Suprapubic skin (tissue), 4 donors: Measurements from ENCODE around the gene ZCCHC2. TPM values are rescaled to one million over a fixed set of nuclear protein-coding genes. Genes with fewer than 3 reads are reported as not detected.

ENCODE experiments used
- DNase-seq, 2 donors: peaks; one replicate each; pipeline ENCODE4 v3.0.0-alpha.2; 2019; ENCODE audit warnings: low spot score in 2 of 2
- H3K27ac ChIP-seq: fragments of 200-600 bp; sonication (generic); one replicate; pipeline ENCODE4 v1.5.1; 2019
- H3K27me3 ChIP-seq: fragments of 200-600 bp; sonication (generic); one replicate; pipeline ENCODE4 v1.5.1; 2019
- H3K36me3 ChIP-seq: fragments of 200-600 bp; sonication (generic); one replicate; pipeline ENCODE4 v1.5.1; 2019
- H3K4me1 ChIP-seq: fragments of 200-600 bp; sonication (generic); one replicate; pipeline ENCODE4 v1.5.1; 2019
- H3K4me3 ChIP-seq: fragments of 200-600 bp; sonication (generic); one replicate; pipeline ENCODE4 v1.5.1; 2019; ENCODE audit warnings: mild to moderate bottlenecking
- H3K9me3 ChIP-seq: fragments of 200-600 bp; sonication (generic); one replicate; pipeline ENCODE4 v1.5.1; 2019
- CTCF ChIP-seq, 2 donors: fragments of 200-600 bp in 1 of 2; fragments of 450-650 bp in 1 of 2; sonication (generic) in 1 of 2; IDR thresholded peaks; one replicate each; pipeline ENCODE4 v1.5.1; 2016 to 2019; ENCODE audit warnings: antibody characterized with exemption in 2 of 2, mild to moderate bottlenecking in 1 of 2, moderate library complexity in 1 of 2
- EP300 ChIP-seq: sonication (generic); formaldehyde crosslinking; IDR thresholded peaks from one replicate; pipeline ENCODE4 v1.6.1; 2017; ENCODE audit warnings: antibody characterized with exemption
- POLR2A ChIP-seq, 2 donors: fragments of 450-650 bp; IDR thresholded peaks; one replicate each; pipeline ENCODE4 v1.6.1; 2017; ENCODE audit warnings: antibody characterized with exemption in 2 of 2, mild to moderate bottlenecking in 2 of 2, moderate library complexity in 2 of 2
- POLR2AphosphoS5 ChIP-seq, 3 donors: sonication (generic); formaldehyde crosslinking; IDR thresholded peaks; one replicate each; pipeline ENCODE4 v1.6.1; 2017; ENCODE audit warnings: antibody characterized with exemption in 3 of 3
- WGBS: methylation state at CpG from one replicate; pipeline ENCODE4 v1.1.5; 2018; 5-methylcytosine and 5-hydroxymethylcytosine counted together
- total RNA-seq, 4 donors: library from RNA; depleted of rRNA; stranded (reverse); fragments of >200 nt; gene quantifications; one replicate each; pipeline ENCODE4 v1.1.0, GENCODE V29; 2016

Gene ZCCHC2
- total RNA-seq, 4 donors from 2014 or later = 22.7 to 43.5 (median 32.4) TPM

GRCh38 chr18:62610351-62610700 lies 87.5 kb downstream of the ZCCHC2 start:
- Histone ChIP-seq H3K4me3 (no peak overlapping the region), H3K9me3 (no peaks in the 10 kb centered on the region), H3K36me3 (no peaks in the 10 kb centered on the region), H3K4me1 (peaks cover 3% of the 10 kb centered on the region), H3K27ac (no peak overlapping the region), H3K27me3 (peaks cover 10% of the 10 kb centered on the region)
- no peak for DNase-seq
- TF ChIP-seq POLR2AphosphoS5 (IDR thresholded peaks at IDR 0.05) (no peak), CTCF (IDR thresholded peaks at IDR 0.05) (no peak), POLR2A (IDR thresholded peaks at IDR 0.05) (no peak), EP300 (no peak)
- 68% methylated on average over 3 of the region's 3 CpGs for WGBS

DNA sequence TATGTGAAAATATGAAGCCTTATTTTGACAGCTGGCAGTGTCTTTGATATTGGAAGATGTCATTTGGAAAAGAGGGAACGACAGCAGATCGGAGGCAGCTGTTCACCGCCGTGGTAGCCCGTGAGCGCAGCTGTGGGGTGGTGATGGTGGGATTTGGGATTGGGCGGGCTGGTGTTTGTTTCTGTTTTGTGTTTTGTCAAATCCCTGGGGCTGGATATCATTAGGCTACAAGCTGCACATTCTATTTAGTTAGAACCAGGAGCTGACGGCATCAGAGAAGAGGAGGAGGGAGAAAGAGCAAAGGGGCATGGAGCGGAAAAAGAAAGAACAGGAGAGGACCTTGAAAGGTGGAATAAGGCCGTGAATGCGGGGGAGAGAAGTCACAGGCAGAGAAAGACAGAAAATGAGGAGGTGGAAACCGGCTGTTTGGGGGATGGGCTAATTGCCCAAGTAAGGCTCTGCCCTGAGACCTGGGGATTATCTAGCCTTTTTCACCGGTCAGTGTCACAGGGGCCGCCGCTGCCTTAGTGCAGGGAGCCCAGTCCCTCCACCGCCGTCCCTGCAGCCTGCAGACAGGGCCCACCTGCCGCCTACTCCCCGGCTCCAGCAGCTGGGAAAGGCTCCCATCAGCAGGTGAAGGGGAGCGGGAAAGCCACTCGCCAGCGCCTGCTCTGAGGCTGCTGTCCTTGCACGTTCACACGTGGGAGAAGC lies 88.0 kb downstream of the ZCCHC2 start:
- 45% methylated on average over 19 of the region's 24 CpGs for WGBS
- Histone ChIP-seq H3K4me1 (peaks cover 3% of the 10 kb centered on the region), H3K27ac (no peak overlapping the region), H3K36me3 (no peaks in the 10 kb centered on the region), H3K9me3 (no peaks in the 10 kb centered on the region), H3K4me3 (peak overlapping the region; percentile 2), H3K27me3 (peaks cover 10% of the 10 kb centered on the region)
- no peak for TF ChIP-seq CTCF (IDR thresholded peaks at IDR 0.05)
- TF ChIP-seq EP300 = no peak
- TF ChIP-seq POLR2A (IDR thresholded peaks at IDR 0.05) = no peak
- TF ChIP-seq POLR2AphosphoS5 (IDR thresholded peaks at IDR 0.05) = no peak
- peak in 1 of 2 donors; percentile 67 for DNase-seq

- Histone ChIP-seq H3K27ac (no peak overlapping the region), H3K27me3 (peaks cover 10% of the 10 kb centered on the region), H3K4me3 (peak overlapping the region; percentile 2), H3K4me1 (peaks cover 3% of the 10 kb centered on the region), H3K36me3 (no peaks in the 10 kb centered on the region), H3K9me3 (no peaks in the 10 kb centered on the region)
- TF ChIP-seq POLR2A (IDR thresholded peaks at IDR 0.05) (no peak), CTCF (IDR thresholded peaks at IDR 0.05) (no peak), POLR2AphosphoS5 (IDR thresholded peaks at IDR 0.05) (no peak)
- DNase-seq = peak in 1 of 2 donors; percentile 73
- WGBS = 74% methylated on average over 20 of the region's 32 CpGs
Measured at GRCh38 chr18:62611453-62612288, 88.8 kb downstream of the ZCCHC2 start.

DNA sequence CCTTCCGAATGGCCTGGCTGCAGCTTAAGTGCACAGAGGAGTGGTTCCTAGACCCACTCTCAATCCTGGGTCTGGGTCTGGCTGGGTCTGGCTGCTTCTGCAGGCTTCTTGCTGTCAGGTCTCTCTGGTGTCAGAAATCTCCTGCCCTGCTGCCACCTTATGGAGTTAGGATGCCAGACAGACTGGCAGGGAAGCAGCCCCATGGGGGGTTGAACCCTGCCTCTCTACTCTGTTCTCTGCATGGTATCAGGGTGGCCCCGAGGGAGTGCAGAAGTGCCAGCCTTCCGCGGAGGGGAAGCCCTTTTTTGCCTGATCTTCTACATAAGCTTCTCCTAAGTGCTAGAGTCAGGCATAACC lies 89.4 kb downstream of the ZCCHC2 start:
- Histone ChIP-seq H3K4me3 (no peak overlapping the region), H3K27me3 (peaks cover 10% of the 10 kb centered on the region), H3K9me3 (no peaks in the 10 kb centered on the region), H3K4me1 (peaks cover 3% of the 10 kb centered on the region), H3K36me3 (no peaks in the 10 kb centered on the region), H3K27ac (no peak overlapping the region)
- 77% methylated on average over 4 of the region's 4 CpGs for WGBS
- TF ChIP-seq EP300 = no peak
- TF ChIP-seq POLR2A (IDR thresholded peaks at IDR 0.05) = no peak
- no peak for TF ChIP-seq CTCF (IDR thresholded peaks at IDR 0.05)
- no peak for TF ChIP-seq POLR2AphosphoS5 (IDR thresholded peaks at IDR 0.05)
- DNase-seq = peak in 1 of 2 donors; percentile 58

- H3K27me3 ChIP-seq = peaks cover 10% of the 10 kb centered on the region
- no peaks in the 10 kb centered on the region for H3K36me3 ChIP-seq
- TF ChIP-seq POLR2A (IDR thresholded peaks at IDR 0.05) (no peak), CTCF (IDR thresholded peaks at IDR 0.05) (no peak), EP300 (no peak), POLR2AphosphoS5 (IDR thresholded peaks at IDR 0.05) (no peak)
- peaks cover 3% of the 10 kb centered on the region for H3K4me1 ChIP-seq
- H3K9me3 ChIP-seq = no peaks in the 10 kb centered on the region
- no peak overlapping the region for H3K27ac ChIP-seq
- H3K4me3 ChIP-seq = no peak overlapping the region
- 80% methylated on average over 4 of the region's 4 CpGs for WGBS
- peak in 1 of 2 donors; percentile 26 for DNase-seq
Measured at GRCh38 chr18:62612776-62613175, 90.0 kb downstream of the ZCCHC2 start.
